Esophagus muscularis mucosa (tissue), 4 donors: ENCODE results near the gene SDK2.

Experiments used
- EP300 ChIP-seq: sonication (generic); formaldehyde crosslinking; IDR thresholded peaks from one replicate; pipeline ENCODE4 v1.6.1; 2017; ENCODE audit warnings: antibody characterized with exemption
- POLR2A ChIP-seq: fragments of 450-650 bp; IDR thresholded peaks from one replicate; pipeline ENCODE4 v1.6.1; 2017; ENCODE audit warnings: antibody characterized with exemption, moderate library complexity, mild to moderate bottlenecking, low read depth
- TF ChIP-seq, protein P1 (sequence below), 3 experiments: fragments of 200-600 bp in 2 of 3; fragments of 450-650 bp in 1 of 3; sonication (generic) in 2 of 3; IDR thresholded peaks; one replicate each; pipeline ENCODE4 v1.5.1; 2017 to 2019; ENCODE audit warnings: antibody characterized with exemption in 3 of 3, mild to moderate bottlenecking in 2 of 3, moderate library complexity in 1 of 3

- TF ChIP-seq POLR2A (no peak), EP300 (no peak)
- TF ChIP-seq, protein P1, sequence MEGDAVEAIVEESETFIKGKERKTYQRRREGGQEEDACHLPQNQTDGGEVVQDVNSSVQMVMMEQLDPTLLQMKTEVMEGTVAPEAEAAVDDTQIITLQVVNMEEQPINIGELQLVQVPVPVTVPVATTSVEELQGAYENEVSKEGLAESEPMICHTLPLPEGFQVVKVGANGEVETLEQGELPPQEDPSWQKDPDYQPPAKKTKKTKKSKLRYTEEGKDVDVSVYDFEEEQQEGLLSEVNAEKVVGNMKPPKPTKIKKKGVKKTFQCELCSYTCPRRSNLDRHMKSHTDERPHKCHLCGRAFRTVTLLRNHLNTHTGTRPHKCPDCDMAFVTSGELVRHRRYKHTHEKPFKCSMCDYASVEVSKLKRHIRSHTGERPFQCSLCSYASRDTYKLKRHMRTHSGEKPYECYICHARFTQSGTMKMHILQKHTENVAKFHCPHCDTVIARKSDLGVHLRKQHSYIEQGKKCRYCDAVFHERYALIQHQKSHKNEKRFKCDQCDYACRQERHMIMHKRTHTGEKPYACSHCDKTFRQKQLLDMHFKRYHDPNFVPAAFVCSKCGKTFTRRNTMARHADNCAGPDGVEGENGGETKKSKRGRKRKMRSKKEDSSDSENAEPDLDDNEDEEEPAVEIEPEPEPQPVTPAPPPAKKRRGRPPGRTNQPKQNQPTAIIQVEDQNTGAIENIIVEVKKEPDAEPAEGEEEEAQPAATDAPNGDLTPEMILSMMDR (IDR thresholded peaks at IDR 0.05): no peak
Measured at GRCh38 chr17:73609060-73609459, 35.2 kb downstream of the SDK2 start.
